Measurements from ENCODE around the gene MICA.
"Not testable (repeated sequence)": the region's sequence is repeated elsewhere in the genome, so short reads cannot be mapped to it uniquely, and the experiment has no call there.

DNA sequence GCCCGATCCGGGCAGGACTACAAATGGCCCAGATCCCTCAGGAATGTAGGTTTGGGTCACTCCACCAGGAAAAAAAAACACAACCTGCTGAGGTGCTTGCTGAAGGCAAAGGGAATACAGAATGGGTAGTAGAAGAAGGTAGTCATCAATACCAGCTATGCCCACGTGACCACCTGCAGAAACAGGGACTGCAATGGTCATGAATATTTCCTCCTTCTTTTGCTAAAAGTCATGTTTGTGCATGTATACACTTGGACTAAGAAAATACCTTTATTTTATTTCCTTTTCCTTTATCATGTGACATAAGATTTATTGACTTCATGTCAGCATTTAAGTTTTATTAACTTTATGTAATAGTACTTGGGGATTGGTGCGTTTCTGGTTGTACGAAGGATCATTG is 31.7 kb downstream of the MICA start:
- TF ChIP-seq POLR2A (IDR thresholded peaks at IDR 0.05; ENCODE audit: low read depth, low read length); TAF1 (IDR thresholded peaks at IDR 0.05; ENCODE audit: borderline replicate concordance, low read depth, low read length); POLR2AphosphoS5 (IDR thresholded peaks at IDR 0.05; ENCODE audit: low read depth, low read length): not testable (repeated sequence)
